K562 (cell line): Measurements from ENCODE around the gene CCR5AS.

Source experiments
- ATAC-seq: fragments of 200-7000 bp; cut with Tn5 transposase; 3 replicates; pipeline ENCODE4 v1.9.1; 2020; ENCODE audit warnings: moderate library complexity
- BruUV-seq: library from RNA; stranded (reverse); fragments of 400-500 nt; replicated peaks from 2 replicates; lab custom pipeline; 2021; lab: Mats Ljungman, UMichigan
- CTCF ChIA-PET: fragments of 300-600 bp; formaldehyde crosslinking; extraction: SDS; loops from one replicate; lab custom pipeline; 2021; ENCODE audit warnings: low intra/inter-chr PET ratio; lab: Yijun Ruan, JAX
- POLR2A ChIA-PET: fragments of 300-600, 350-650 bp; sonication (Branson Sonifier 250); formaldehyde crosslinking; extraction: SDS; loops from one replicate; lab custom pipeline; 2021; ENCODE audit warnings: antibody characterized with exemption, inconsistent platforms; lab: Yijun Ruan, JAX
- DNase-seq, 4 experiments: peaks; one replicate each; pipeline versions ENCODE4 v3.0.0 to v3.0.0-alpha.2; 2011 to 2018; ENCODE audit warnings: low spot score in 3 of 4, mixed read lengths in 3 of 4; ENCODE audit errors: extremely low read depth in 1 of 4
- FAIRE-seq: peaks from 2 replicates; lab custom pipeline; 2011; peaks lifted over from hg19 to GRCh38; lab: Jason Lieb, UNC
- H2AFZ ChIP-seq: 2 replicates; pipeline ENCODE4 v1.6.0; 2011; ENCODE audit warnings: low read depth, low read length, control low read depth, inconsistent platforms
- H3K27ac ChIP-seq: fragments of 200-600 bp; 3 replicates; pipeline ENCODE4 v1.8.0; 2011; ENCODE audit warnings: low read depth, mild to moderate bottlenecking, control low read depth, inconsistent platforms, low read length, moderate library complexity, mixed read lengths; ENCODE audit errors: extremely low read depth
- H3K27me3 ChIP-seq, 2 experiments: fragments of 300-600 bp in 1 of 2; 2 replicates in 1 of 2; 3 replicates in 1 of 2; pipeline versions ENCODE4 v1.6.0 to v1.8.0; 2011; ENCODE audit warnings: inconsistent platforms in 2 of 2, low read length in 2 of 2, mild to moderate bottlenecking in 1 of 2, mixed read lengths in 1 of 2, moderate library complexity in 1 of 2; ENCODE audit not compliant: control insufficient read depth in 2 of 2, insufficient read depth in 2 of 2
- H3K36me3 ChIP-seq: fragments of 300-600 bp; 3 replicates; pipeline ENCODE4 v1.8.0; 2011; ENCODE audit warnings: mild to moderate bottlenecking, low read length, inconsistent platforms; ENCODE audit not compliant: control insufficient read depth, insufficient read depth
- H3K4me1 ChIP-seq, 2 experiments: fragments of 200-600 bp in 1 of 2; replicated peaks in 1 of 2; 2 replicates in 1 of 2; 3 replicates in 1 of 2; pipeline versions ENCODE4 v1.5.1 to v1.8.0; 2011; ENCODE audit warnings: inconsistent platforms in 2 of 2, low read length in 2 of 2, mild to moderate bottlenecking in 1 of 2, mixed read lengths in 1 of 2, moderate library complexity in 1 of 2; ENCODE audit not compliant: control insufficient read depth in 2 of 2, insufficient read depth in 2 of 2
- H3K4me2 ChIP-seq: 2 replicates; pipeline ENCODE4 v1.6.1; 2011; ENCODE audit warnings: low read length, control low read depth, inconsistent platforms, mixed read lengths; ENCODE audit not compliant: insufficient read depth
- H3K4me3 ChIP-seq: fragments of 200-600 bp; sonication (generic), shearing (Covaris generic); 2 replicates; pipeline ENCODE4 v1.5.1; 2016; ENCODE audit warnings: control low read depth, inconsistent platforms
- H3K79me2 ChIP-seq: fragments of 200-600 bp; 3 replicates; pipeline ENCODE4 v1.8.0; 2011; ENCODE audit warnings: low read length, inconsistent platforms; ENCODE audit not compliant: control insufficient read depth, insufficient read depth
- H3K9ac ChIP-seq, 2 experiments: 2 replicates each; pipeline versions ENCODE4 v1.6.0 to v1.6.1; 2011; ENCODE audit warnings: low read depth in 2 of 2, low read length in 2 of 2, control low read depth in 1 of 2, inconsistent platforms in 1 of 2, mild to moderate bottlenecking in 1 of 2, mixed read lengths in 1 of 2; ENCODE audit not compliant: insufficient read depth in 1 of 2
- H3K9me1 ChIP-seq: one replicate; pipeline ENCODE4 v1.6.0; 2011; ENCODE audit warnings: inconsistent platforms, mild to moderate bottlenecking, low read length, moderate library complexity; ENCODE audit not compliant: control insufficient read depth, insufficient read depth
- H3K9me3 ChIP-seq: replicated peaks from 2 replicates; pipeline ENCODE4 v1.5.1; 2011; ENCODE audit warnings: low read depth, low read length, inconsistent platforms; ENCODE audit not compliant: control insufficient read depth, insufficient read depth
- H4K20me1 ChIP-seq: replicated peaks from 2 replicates; pipeline ENCODE4 v1.6.1; 2011; ENCODE audit warnings: low read length, inconsistent platforms, mixed read lengths; ENCODE audit not compliant: control insufficient read depth, insufficient read depth
- ARID1B ChIP-seq: fragments of 450-650 bp; IDR thresholded peaks from 2 replicates; pipeline ENCODE4 v1.6.1; 2016; ENCODE audit warnings: antibody characterized with exemption, mild to moderate bottlenecking, inconsistent platforms
- ATF7 ChIP-seq: fragments of 450-650 bp; IDR thresholded peaks from 2 replicates; pipeline ENCODE4 v1.7.1; 2014; ENCODE audit warnings: mild to moderate bottlenecking, moderate library complexity
- CAMTA2 ChIP-seq: fragments of 250-450 bp; sonication (Bioruptor Pico); conservative IDR thresholded peaks from 2 replicates; pipeline ENCODE4 v1.5.1; 2022
- CBFA2T2 ChIP-seq: fragments of 450-650 bp; conservative IDR thresholded peaks from 2 replicates; pipeline ENCODE4 v1.6.1; 2017; ENCODE audit warnings: mild to moderate bottlenecking
- CBFA2T3 ChIP-seq: fragments of 450-650 bp; IDR thresholded peaks from 2 replicates; pipeline ENCODE4 v1.6.1; 2017
- CREB3L1 ChIP-seq: fragments of 450-650 bp; IDR thresholded peaks from 2 replicates; pipeline ENCODE4 v1.6.1; 2014; ENCODE audit warnings: low read depth, mild to moderate bottlenecking, moderate library complexity, borderline replicate concordance
- ELF1 ChIP-seq: fragments of 200-800 bp; sonication (Bioruptor generic); IDR thresholded peaks from 2 replicates; pipeline ENCODE4 v1.6.1; 2016; ENCODE audit warnings: missing genetic modification characterization, missing compliant biosample characterization
- EP300 ChIP-seq: IDR thresholded peaks from 2 replicates; pipeline ENCODE4 v1.6.1; 2012; ENCODE audit warnings: low read length, improper control_type of control experiment
- FOXJ2 ChIP-seq: fragments of 200-800 bp; sonication (Bioruptor generic); IDR thresholded peaks from 2 replicates; pipeline ENCODE4 v1.6.1; 2016; ENCODE audit warnings: missing genetic modification characterization, missing compliant biosample characterization
- FOXP1 ChIP-seq: sonication (generic); formaldehyde crosslinking; IDR thresholded peaks from 2 replicates; pipeline ENCODE4 v1.8.0; 2022; ENCODE audit warnings: mild to moderate bottlenecking, missing genetic modification reagents
- HES1 ChIP-seq: fragments of 450-650 bp; IDR thresholded peaks from 2 replicates; pipeline ENCODE4 v1.6.1; 2016; ENCODE audit warnings: low read depth, mild to moderate bottlenecking, moderate library complexity
- ILF3 ChIP-seq: fragments of 450-650 bp; IDR thresholded peaks from 2 replicates; pipeline ENCODE4 v1.6.1; 2018; ENCODE audit warnings: antibody characterized with exemption, mild to moderate bottlenecking, moderate library complexity, borderline replicate concordance
- MEF2D ChIP-seq: conservative IDR thresholded peaks from 2 replicates; pipeline ENCODE4 v1.6.1; 2016; ENCODE audit warnings: low read depth, missing genetic modification characterization, missing compliant biosample characterization
- MTA2 ChIP-seq: fragments of 450-650 bp; IDR thresholded peaks from 2 replicates; pipeline ENCODE4 v1.6.1; 2016; ENCODE audit warnings: low read depth
- MXD1 ChIP-seq: fragments of 250-450 bp; sonication (Bioruptor Pico); IDR thresholded peaks from 2 replicates; pipeline ENCODE4 v1.8.0; 2021; ENCODE audit warnings: borderline replicate concordance, mild to moderate bottlenecking, moderate library complexity; ENCODE audit not compliant: poor library complexity, severe bottlenecking
- NFE2L1 ChIP-seq: fragments of 450-650 bp; IDR thresholded peaks from 2 replicates; pipeline ENCODE4 v1.6.1; 2016; ENCODE audit warnings: missing genetic modification characterization, low read depth, mild to moderate bottlenecking, missing compliant biosample characterization, moderate library complexity, borderline replicate concordance
- NR3C1 ChIP-seq: sonication (generic); formaldehyde crosslinking; IDR thresholded peaks from 2 replicates; pipeline ENCODE4 v1.8.1; 2022; ENCODE audit warnings: missing genetic modification reagents
- RCOR1 ChIP-seq, 2 experiments: IDR thresholded peaks; 2 replicates each; pipeline ENCODE4 v1.6.1; 2012; ENCODE audit warnings: low read depth in 2 of 2, low read length in 2 of 2, borderline replicate concordance in 1 of 2, improper control_type of control experiment in 1 of 2
- SMARCC2 ChIP-seq: fragments of 450-650 bp; IDR thresholded peaks from 2 replicates; pipeline ENCODE4 v1.6.1; 2017; ENCODE audit warnings: antibody characterized with exemption, moderate library complexity, mild to moderate bottlenecking, low read depth
- TAL1 ChIP-seq: fragments of 450-650 bp; IDR thresholded peaks from 2 replicates; pipeline ENCODE4 v1.6.1; 2016; ENCODE audit warnings: mild to moderate bottlenecking
- TEAD4 ChIP-seq, 2 experiments: sonication (generic) in 1 of 2; formaldehyde crosslinking in 1 of 2; IDR thresholded peaks; 2 replicates each; pipeline versions ENCODE4 v1.6.1 to v1.8.0; 2012 to 2022; ENCODE audit warnings: borderline replicate concordance in 1 of 2, inconsistent platforms in 1 of 2, low read length in 1 of 2, mild to moderate bottlenecking in 1 of 2, missing genetic modification reagents in 1 of 2
- ZNF263 ChIP-seq: sonication (generic); formaldehyde crosslinking; IDR thresholded peaks from 2 replicates; pipeline ENCODE4 v1.8.0; 2022; ENCODE audit warnings: mild to moderate bottlenecking, missing genetic modification reagents, borderline replicate concordance
- in situ Hi-C: fragments of 300-500 bp; cut with MboI; formaldehyde crosslinking; loops from 4 replicates; pipeline ENCODE4 v1.15.0; 2018; ENCODE audit warnings: inconsistent platforms, mixed read lengths
- intact Hi-C: fragments of 100-400 bp; cut with micrococcal nuclease; formaldehyde crosslinking; loops from 2 replicates; pipeline ENCODE4 v1.14.2; 2022

Gene CCR5AS

GRCh38 chr3:46354984-46355383, 51.9 kb downstream of the CCR5AS start:
- no TSS peak for BruUV-seq
- DNase-seq (no peak), ATAC-seq (no peak), FAIRE-seq (no peak)
- intact Hi-C loops, result no loop called here
- in situ Hi-C loops, result no loop called here
- Histone ChIP-seq H3K79me2 (no peaks in the 10 kb centered on the region), H3K9ac (no peak overlapping the region), H3K36me3 (no peaks in the 10 kb centered on the region), H4K20me1 (no peaks in the 10 kb centered on the region), H3K4me1 (no peaks in the 10 kb centered on the region), H2AFZ (no peak overlapping the region), H3K4me2 (no peak overlapping the region), H3K27me3 (peaks cover 20 to 40% of the 10 kb centered on the region in 2 experiments; a peak in 4 of 5 replicates), H3K9me1 (no peaks in the 10 kb centered on the region), H3K4me3 (no peak overlapping the region), H3K27ac (no peak overlapping the region), H3K9me3 (no peaks in the 10 kb centered on the region)
- TF ChIP-seq EP300 (no peak), TEAD4 (IDR thresholded peaks at IDR 0.05; ENCODE audit: low read length) (peak; percentile 55; the same call in 1 of the 2 replicates), TEAD4 (CRISPR knock-in tag; IDR thresholded peaks at IDR 0.05; ENCODE audit: borderline replicate concordance) (no peak), FOXP1 (no peak), RCOR1 (IDR thresholded peaks at IDR 0.05; ENCODE audit: borderline replicate concordance in 1 of 2, low read depth in 2 of 2, low read length in 2 of 2) (no peak), FOXJ2 (tag) (0 out of 2 replicates have a peak, but pooled peaks have one; percentile 44), MXD1 (CRISPR knock-in tag) (no peak), MTA2 (no peak), TAL1 (peak; percentile 44; the same call in 1 of the 2 replicates), CREB3L1 (no peak), ELF1 (tag) (no peak), CAMTA2 (CRISPR knock-in tag) (no peak), MEF2D (tag) (peak; percentile 78), ARID1B (peak; percentile 35; the same call in 1 of the 2 replicates), SMARCC2 (no peak), CBFA2T2 (0 out of 2 replicates have a peak, but pooled peaks have one; percentile 10), ATF7 (no peak), CBFA2T3 (0 out of 2 replicates have a peak, but pooled peaks have one; percentile 38), HES1 (no peak), ZNF263 (CRISPR knock-in tag) (no peak), NFE2L1 (no peak), ILF3 (no peak), NR3C1 (CRISPR knock-in tag) (no peak)
- CTCF ChIA-PET, result no interaction called here
- POLR2A ChIA-PET, result interaction anchor here (1.2 kb wide), 1 partner anchor 45 kb away, joined by 3 read pairs; no protein-coding TSS in a partner anchor
